NOMO-1 (cell line): ENCODE data around the gene EVC2.

ENCODE experiments used
- DNase-seq, 2 experiments: peaks; one replicate each; lab custom pipeline; 2025; ENCODE audit not compliant: unreplicated experiment in 2 of 2; lab: John Stamatoyannopoulos, UW

Gene EVC2

DNA sequence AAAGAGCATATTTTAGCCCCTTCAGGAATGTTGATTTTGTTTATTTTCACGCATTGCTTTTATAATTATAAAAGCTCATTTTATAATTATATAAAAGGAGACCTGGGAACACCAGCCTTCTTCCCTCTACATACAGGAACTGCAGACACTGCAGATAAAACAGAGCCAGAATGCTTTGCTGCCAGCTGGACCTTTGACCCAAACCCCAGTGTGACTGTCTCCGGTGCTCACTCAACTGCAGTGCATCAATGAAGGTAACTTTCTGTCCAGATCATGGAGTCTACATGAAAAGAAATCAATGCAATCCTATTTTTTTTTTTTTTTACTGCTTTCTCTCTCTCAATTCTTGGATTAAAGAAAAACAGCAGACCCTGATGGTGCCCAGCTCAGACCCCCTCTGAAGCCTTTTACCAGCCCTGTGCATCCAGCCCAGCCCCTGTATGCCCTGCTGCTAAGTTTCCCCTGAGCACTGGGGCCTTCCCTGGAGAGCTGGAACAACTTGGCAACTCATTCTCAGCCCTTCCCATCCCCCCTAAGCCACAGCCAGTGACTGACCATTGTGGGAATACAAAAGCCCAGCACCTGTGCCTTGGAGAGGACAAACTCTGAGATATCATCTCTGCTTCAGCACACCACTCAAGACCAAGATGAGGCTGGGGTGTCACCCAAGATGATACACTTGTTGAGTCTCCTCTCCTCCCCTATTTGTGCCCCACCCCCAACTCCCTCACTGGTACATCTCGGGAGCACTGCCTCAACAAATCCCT, 182.1 kb downstream of the EVC2 start:
- DNase-seq: no peak

DNA sequence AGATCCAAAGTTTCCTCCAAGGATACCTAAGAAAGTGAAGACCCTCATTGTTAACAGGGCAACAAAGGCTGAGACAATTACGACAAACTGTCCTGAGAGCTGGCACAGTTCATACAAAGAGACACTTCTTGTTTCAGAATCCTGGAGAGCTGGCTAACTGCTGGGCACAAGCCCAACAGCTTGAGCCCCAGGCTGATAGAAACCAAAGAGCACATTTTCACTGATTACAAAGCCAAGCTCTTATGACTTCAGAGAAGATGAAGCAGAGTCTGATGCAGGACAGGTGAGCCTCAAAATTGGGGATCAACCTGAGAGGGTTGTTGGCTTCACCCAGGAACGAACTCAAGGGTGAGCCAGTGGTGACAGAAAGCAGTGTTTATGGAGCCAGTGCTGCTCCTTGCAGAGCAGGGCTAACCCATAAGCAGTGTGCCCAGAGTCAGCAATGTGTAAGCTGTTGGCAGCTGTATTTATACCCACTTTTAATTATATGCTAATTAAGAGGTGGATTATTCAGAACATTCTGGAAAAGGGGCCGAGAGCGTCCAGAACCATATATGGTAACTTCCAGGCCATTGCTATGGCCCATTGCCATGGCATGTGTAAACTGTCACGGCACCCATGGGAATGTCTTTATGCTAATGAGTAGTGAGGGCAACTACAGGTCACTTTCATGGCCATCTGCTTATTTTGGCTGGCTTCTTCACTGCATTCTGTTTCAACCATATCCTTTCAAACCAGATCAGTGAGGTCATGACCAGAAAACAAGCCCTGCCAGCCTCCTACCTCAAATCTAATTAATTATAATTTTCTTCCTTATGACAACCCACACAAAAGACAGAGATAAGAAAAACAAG, 183.7 kb downstream of the EVC2 start:
- no peak for DNase-seq

DNA sequence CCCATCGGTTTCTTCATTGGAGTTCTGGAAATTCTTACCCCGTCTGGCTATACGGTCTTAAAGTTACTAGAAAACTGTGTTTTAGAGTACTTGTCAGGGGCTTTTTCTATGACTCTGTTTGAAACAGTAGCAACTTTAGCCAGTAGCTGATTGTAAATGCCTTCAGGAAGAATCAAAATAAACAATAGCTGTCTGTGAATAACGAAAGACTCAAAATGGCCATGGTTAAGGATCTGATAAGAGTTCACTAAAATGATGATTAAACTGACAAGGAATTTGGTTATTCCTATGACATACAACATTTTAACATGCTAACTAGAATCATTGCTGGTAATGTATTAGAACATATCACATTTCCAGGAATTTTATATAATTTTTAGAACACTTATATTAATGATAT, 191.0 kb downstream of the EVC2 start:
- no peak for DNase-seq

DNA sequence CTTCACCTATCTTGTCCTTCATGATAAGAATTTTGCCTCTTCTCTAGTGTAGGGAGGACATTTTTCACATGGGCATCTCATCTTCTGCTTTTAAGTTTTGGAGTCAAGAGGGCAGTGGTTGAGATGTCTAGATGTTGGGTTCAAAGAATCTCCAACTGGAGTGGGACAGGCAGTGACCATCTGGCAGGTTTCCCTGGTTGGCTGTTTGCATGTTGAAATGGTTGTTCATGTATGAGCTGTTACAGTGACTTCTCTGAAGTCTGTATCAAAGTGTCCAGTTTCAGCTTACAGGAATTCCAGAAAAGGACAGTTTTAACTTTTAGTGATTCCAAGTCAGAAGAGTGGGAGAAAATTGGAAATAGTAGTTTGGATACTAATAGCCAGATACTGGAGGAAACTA, 192.7 kb downstream of the EVC2 start:
- no peak for DNase-seq
